ENCODE results near the gene NCAM1.

NCAM1 gene

DNA sequence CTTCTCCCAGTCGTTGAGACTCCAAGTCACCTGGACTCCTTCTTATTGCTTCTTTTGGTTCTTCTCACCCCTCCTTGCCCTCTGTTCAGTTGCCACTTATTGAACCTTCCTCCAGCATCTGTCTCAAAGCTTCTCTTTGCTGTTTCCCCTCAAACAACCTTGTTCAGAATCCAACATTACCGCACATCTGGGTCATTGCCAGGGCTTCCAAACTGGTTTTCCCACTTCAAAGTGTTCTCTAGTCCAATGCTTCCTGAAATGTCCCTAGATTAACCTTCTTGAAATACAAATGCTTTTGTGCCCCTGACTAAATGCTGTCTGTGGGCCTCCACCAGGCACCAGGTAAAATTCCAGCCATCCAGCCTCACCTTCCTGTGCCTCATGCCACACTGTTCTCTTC is 252.3 kb downstream of the NCAM1 start:
- no peak for DNase-seq

- no peak for DNase-seq
These were observed 261.0 kb downstream of the NCAM1 start for GRCh38 chr11:113222241-113222640.

GRCh38 chr11:113234888-113235287 is 273.7 kb downstream of the NCAM1 start:
- DNase-seq: no peak

- DNase-seq: no peak
These were observed 276.0 kb downstream of the NCAM1 start for GRCh38 chr11:113237261-113237660.

DNA sequence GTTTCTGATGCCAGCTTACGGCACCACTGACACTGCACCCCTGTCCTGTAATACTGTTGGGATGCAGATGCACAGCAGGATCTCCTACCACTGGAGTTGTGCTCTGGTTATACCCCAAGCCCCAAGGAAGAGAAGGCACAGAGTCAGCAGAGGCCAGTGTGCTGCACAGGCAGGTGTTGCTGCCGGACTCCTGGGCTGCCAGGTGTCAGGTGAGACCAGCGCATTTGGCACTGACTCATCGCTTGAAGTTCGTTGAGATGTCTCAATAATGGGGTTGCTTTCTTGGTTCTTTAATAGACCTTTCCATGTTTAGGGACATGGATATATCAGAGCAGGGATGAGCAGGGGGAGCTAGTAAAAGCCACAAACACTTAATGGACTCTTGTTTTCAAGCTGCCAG is 277.5 kb downstream of the NCAM1 start:
- DNase-seq: no peak

DNA sequence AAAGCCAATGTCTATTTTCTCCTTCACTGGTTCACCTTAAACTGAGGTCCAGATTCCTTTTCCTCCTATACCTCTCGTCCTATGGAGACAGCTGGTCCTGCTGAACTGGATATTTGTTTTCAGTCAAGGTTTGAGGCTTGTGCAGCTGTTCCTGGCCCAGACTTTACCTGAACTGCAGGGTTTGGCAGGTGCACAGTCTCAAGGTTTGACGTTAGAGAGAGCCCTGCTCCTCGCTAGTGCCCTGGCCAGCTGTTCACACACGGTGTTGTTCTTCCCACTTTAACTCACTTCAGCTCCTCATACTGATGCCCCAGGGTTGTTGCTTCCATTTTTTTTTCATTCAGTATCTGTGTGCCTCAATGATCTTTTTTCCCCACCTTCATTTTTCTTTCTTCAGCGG is 279.2 kb downstream of the NCAM1 start:
- DNase-seq: no peak

DNA sequence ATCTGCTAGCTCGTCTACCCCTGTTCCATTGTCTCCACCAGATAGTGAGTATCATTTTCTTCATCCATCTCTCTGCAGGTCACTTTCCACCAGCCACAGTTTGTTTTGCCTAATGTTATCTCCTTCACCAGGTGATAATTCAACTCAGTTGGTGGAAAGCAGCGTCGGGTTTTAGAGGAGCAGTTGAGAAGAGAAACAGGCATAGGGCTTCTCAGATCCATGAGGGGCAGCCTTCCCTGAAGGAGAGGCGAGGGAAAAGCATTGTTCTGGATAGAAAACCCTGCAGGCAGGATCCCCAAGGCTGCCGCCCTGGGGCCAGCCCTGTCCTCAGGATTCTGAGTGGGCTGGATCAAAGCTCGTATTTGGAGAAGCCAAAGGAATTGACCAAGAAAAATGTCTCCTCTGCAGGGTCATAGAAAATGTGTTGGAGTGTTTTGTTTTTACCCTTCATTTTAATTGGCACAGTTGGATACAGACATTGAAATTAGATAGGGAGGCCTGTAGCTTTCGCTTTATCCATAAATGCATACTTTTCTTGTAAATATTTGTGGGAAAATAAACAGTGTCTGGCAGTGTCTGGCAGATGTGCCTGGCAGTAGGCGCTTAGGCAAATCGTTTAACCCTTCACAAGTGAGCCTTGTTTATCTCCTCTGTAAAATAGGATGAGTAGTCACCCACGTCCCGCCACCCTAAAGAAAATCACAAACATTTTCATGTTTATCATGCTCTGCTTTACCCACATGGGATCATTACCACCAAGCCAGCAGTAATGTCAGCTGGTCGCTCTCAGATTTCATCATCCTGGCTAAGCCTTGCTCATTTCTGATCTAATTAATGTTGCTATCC is 279.8 kb downstream of the NCAM1 start:
- DNase-seq: no peak

DNA sequence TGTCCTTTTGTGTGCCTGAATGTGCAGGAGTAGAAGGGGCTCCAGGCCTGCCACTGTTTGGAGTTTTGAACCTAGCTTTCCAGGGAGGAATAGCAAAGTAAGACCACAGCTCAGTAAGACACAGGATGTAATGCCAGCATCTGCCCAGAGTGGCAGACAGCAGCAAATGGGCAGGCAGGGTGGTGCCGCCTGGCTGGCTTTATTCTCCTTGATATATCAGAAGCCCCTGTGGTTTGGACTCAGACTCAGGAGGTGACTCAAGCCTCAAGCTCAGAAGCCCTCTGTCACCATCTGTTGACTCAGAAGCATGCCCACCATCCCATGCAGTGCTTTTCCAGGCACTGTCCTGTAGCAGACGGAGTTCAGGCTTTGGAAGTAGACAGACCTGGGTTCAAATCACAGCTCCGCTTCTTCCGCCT is 280.4 kb downstream of the NCAM1 start:
- DNase-seq: no peak

DNA sequence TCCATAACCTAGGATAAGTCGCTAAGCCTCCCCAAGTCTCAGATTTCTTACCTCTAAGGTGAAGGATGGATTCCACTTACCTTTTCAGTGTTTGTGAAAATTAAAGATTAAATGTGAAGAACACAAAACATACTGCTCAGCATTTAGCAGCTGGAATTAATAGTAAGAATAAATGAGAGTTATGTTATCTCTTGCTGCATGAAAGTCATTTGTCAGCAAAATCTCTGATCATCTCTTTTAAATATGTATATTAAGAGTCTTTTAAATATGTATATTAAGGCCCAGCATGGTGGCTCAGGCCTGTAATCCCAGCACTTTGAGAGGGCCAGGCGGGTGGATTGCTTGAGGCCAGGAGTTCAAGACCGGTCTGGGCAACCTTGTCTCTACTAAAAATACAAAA is 280.8 kb downstream of the NCAM1 start:
- no peak for DNase-seq

DNA sequence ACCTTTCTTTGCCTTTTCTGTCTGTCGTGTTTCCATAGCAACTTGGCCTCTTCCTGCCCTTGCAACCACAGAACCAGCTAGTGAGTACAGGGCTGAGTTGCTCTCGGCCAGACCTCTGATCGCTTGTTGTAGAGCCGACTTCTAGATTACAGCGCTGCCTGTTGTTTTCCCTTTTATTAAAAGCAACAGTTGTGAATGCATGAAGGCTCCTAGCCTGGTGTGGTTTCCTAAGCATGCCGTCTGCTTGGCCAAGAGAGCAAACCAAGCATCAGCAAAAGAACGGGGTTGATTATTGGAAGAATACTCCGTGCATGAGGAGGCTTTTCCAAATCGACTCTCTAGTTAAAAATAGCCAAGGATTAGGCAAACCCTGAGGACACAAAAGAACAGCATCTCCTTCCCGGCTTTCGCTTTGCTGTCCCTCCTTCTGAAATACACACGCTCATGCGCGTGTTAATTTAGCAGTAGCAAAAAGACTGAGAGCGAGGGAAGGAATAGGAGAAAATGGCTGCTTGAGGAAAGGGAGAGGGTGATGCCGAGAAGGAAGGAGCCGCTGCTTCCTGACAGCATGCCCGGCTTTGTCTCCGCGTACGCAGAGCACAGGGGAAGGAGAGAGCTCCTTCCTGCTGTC is 281.7 kb downstream of the NCAM1 start:
- DNase-seq: no peak

- no peak for DNase-seq
These were observed 282.5 kb downstream of the NCAM1 start for GRCh38 chr11:113243696-113244095.

DNA sequence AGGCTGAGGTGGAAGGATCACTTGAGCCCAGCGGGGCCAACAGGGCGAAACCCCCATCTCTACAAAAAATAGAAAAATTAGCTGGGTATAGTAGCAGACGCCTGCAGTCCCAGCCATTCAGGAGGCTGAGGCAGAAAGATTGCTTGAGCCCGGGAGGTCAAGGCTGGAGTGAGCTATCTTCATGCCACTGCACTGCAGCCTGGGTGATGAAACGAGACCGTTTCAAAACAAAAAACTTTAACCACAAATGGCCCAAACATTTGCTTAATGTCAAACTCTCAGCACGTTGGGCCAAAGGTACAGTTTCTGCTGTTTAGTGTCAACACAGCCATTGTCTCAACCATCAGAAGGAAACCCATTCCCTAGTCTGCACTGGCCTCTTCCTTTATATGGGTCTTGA is 284.0 kb downstream of the NCAM1 start:
- DNase-seq: no peak

DNA sequence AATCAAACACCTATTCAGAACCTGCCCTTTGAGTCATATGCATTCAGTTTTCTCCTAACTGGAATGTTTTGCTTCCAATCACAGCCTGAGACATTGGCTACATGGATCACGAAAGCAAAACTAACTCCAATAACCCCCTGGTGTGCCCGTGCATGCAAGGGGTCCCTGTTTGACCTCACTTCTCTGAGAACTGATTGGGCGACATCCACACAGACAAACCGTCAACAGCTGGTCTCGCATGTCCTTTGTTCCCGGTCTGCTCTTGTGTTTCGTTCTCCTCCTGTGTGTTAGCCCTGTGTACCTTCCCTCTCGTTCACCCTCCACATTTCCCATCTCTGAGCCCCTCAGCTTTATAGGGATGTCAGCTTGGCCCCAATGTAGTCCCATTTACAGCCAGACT is 286.0 kb downstream of the NCAM1 start:
- no peak for DNase-seq

DNA sequence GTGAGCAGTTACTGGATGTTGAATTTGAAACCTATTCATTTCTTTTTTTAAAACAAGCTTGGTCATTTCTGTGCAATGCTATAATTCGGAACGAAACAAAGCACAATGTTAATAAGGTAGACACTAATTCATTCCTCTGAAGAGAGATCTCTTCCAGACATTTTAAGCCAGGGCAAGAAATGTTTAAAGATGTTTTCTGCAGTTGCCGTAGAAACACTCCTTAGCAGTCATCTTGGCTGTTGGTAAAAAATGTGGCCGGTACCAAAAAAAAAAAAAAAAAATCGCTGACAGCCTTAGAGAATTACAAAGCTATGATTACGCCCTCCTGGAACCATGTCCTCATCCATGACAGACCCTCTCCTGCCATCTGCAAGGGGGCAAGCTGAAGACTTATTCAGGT is 286.7 kb downstream of the NCAM1 start:
- no peak for DNase-seq

DNA sequence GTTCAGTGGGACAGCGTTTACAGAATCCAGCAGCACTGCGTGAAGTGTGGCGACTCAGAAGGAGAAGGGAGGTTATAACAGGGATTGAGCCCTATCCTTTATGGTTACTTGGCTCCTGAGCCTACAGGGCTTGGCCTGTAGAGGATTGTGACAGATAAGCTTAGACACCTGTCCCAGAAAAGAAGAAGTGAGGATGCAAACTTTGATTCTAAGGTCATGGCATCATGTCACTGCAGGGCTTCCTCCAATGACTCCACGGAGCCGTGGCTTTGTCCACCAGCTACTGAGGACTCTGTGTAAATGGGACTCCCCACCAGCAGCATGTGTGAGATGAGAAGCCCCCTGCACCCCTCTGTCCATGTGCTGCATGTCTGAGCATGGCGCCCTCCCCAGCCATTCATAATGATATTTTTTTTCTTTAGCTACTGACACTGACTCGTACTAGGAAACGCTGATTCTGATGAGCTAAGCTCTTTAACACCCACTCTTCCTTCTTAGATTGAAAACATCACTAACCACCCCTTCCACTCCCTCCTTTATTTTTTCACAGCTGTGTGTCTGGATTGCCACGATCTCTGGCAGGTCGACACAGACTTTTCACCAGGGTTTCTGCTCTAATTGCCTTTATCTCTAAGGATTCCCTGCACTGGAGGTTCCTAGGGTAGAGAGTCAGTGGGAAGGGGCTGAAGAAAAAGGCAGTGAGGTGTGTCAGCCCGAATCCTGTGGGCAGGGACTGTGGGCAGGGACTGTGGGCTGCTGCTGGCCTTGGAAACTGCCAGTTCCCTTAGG is 287.7 kb downstream of the NCAM1 start:
- DNase-seq: no peak

DNA sequence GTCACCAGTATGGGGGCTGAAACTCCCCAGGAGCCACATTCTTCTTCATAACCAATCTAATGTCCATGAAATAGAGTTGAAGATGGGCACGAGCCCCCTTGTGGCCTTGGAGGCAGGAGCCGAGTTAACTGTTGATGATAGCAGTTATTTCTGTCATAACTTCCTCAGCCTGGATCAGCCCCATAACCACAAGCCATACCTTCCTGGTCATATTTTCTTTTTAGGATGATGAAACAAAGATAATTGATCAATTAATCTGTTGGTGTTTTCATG is 288.2 kb downstream of the NCAM1 start:
- DNase-seq: no peak

DNA sequence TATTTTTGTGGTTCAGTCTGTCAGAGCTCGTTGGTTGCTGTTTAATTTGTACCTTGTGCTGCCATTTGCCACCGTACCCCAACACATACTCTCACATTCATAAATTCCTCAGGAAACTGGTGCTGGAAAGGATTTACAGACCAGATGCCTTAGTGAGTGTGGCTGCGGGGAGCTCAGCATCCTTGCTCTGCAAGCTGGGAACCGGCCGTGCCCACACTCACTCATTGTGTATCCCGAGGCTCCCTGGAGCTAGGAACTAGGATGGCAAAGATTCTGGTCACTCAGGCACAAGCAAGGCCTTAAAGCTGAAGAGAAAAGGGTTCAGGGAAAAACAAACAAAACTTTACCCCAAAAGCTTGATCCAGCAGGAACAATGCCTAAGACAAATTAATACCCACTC is 288.6 kb downstream of the NCAM1 start:
- DNase-seq: no peak

GRCh38 chr11:113251281-113251680 is 290.1 kb downstream of the NCAM1 start:
- DNase-seq: no peak

GRCh38 chr11:113253406-113253805 is 292.2 kb downstream of the NCAM1 start:
- DNase-seq: no peak

DNA sequence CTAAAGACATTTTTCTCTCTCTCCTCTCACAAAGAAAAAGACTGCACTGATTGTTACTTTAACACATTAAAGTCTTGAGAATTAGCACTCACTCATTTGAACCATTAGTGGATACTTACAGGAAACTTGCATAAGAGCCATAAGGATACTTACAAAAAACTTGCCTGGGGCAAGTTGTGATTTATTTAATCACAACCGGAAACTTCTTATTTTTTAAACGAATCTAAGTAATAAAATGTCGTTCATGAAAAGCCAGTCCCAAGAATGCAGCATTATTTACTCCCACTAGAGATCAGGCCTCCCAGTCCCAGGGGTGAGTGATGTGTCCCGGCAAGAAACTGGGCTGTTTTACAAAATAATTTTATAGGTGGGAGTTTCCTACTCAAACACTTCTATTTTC is 293.9 kb downstream of the NCAM1 start:
- DNase-seq: no peak

GRCh38 chr11:113255741-113256140 is 294.5 kb downstream of the NCAM1 start:
- DNase-seq: no peak

GRCh38 chr11:113256431-113257202 is 295.4 kb downstream of the NCAM1 start:
- DNase-seq: no peak

DNA sequence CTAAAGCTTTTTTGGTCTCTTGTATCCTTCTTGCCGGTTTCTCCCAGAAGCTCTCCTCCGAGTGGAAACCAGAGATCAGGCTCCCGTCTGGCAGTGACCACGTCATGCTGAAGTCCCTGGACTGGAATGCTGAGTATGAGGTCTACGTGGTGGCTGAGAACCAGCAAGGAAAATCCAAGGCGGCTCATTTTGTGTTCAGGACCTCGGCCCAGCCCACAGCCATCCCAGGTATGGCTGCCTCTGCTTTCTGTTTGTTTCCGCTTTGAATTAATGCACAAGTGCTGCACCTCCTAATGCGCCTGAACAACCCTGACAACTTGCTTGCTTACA is 298.8 kb downstream of the NCAM1 start:
- no peak for DNase-seq

DNA sequence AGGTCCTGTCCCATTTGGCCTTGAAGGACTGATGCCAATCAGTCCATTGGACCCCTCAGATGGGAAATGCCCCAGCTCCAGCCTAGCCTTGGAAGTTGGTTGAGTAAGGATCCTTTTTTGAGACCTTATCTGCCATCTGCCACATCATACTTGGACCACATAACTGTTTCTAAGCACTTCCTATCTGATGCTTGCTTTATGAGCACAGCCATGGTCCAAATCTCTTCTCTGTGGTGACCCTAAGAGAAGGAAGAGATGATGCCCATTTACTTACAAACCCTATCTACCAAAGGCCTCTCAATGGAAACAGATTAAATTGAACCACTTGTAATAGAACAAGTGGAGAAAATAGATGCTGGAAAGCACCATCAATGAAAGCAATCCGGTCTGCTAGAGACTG is 299.3 kb downstream of the NCAM1 start:
- no peak for DNase-seq

Measured in SIG-M5 (cell line).